Neural progenitor cell (in vitro differentiated cells): ENCODE results near the gene VRK3. TPM values are rescaled to one million over a fixed set of nuclear protein-coding genes. Genes with fewer than 3 reads are reported as not detected.

Experiments
- DNase-seq: peaks from one replicate; pipeline ENCODE4 v3.0.0-alpha.2; 2016; ENCODE audit warnings: low spot score
- H2AFZ ChIP-seq: fragments of 200-600 bp; sonication (generic); replicated peaks from 2 replicates; pipeline ENCODE4 v1.6.1; 2016; ENCODE audit warnings: antibody characterized with exemption
- H3F3A ChIP-seq: fragments of 200-600 bp; sonication (generic); 2 replicates; pipeline ENCODE4 v1.6.1; 2016; ENCODE audit warnings: antibody characterized with exemption, low read depth
- H3K27ac ChIP-seq: fragments of 200-600 bp; sonication (generic); 2 replicates; pipeline ENCODE4 v1.5.1; 2016; ENCODE audit warnings: mild to moderate bottlenecking
- H3K27me3 ChIP-seq: fragments of 200-600 bp; sonication (generic); 2 replicates; pipeline ENCODE4 v1.6.1; 2016; ENCODE audit warnings: mild to moderate bottlenecking, moderate library complexity
- H3K36me3 ChIP-seq: fragments of 200-600 bp; sonication (generic); 2 replicates; pipeline ENCODE4 v1.5.1; 2016
- H3K4me1 ChIP-seq: fragments of 200-600 bp; sonication (generic); 2 replicates; pipeline ENCODE4 v1.6.1; 2016; ENCODE audit warnings: mixed run types
- H3K4me2 ChIP-seq: fragments of 200-600 bp; sonication (generic); 2 replicates; pipeline ENCODE4 v1.6.1; 2016
- H3K4me3 ChIP-seq: fragments of 200-600 bp; sonication (generic); 2 replicates; pipeline ENCODE4 v1.5.1; 2016
- H3K79me2 ChIP-seq: fragments of 200-600 bp; sonication (generic); 2 replicates; pipeline ENCODE4 v1.6.1; 2016; ENCODE audit warnings: low read depth
- H3K9ac ChIP-seq: fragments of 200-600 bp; sonication (generic); 2 replicates; pipeline ENCODE4 v1.6.1; 2016
- H3K9me3 ChIP-seq: fragments of 200-600 bp; sonication (generic); 2 replicates; pipeline ENCODE4 v1.5.1; 2016; ENCODE audit warnings: low read depth
- H4K20me1 ChIP-seq: fragments of 200-600 bp; sonication (generic); 2 replicates; pipeline ENCODE4 v1.6.1; 2016; ENCODE audit warnings: low read depth
- H3K27ac Mint-ChIP-seq: 3 replicates; pipeline ENCODE4 v1.8.0; 2021; ENCODE audit warnings: mixed read lengths
- H3K27me3 Mint-ChIP-seq: 2 replicates; pipeline ENCODE4 v1.8.0; 2022; ENCODE audit warnings: low read depth, mild to moderate bottlenecking, inconsistent platforms, moderate library complexity, mixed read lengths; ENCODE audit not compliant: insufficient read depth
- H3K36me3 Mint-ChIP-seq: 3 replicates; pipeline ENCODE4 v1.8.0; 2021; ENCODE audit warnings: mixed read lengths
- H3K4me1 Mint-ChIP-seq: 3 replicates; pipeline ENCODE4 v1.8.0; 2021; ENCODE audit warnings: mixed read lengths
- H3K4me3 Mint-ChIP-seq: 3 replicates; pipeline ENCODE4 v1.8.0; 2021; ENCODE audit warnings: mild to moderate bottlenecking, moderate library complexity, mixed read lengths
- H3K9me3 Mint-ChIP-seq: 3 replicates; pipeline ENCODE4 v1.8.0; 2020; ENCODE audit warnings: mixed read lengths
- CTCF ChIP-seq: fragments of 200-600 bp; sonication (generic); IDR thresholded peaks from 2 replicates; pipeline ENCODE4 v1.5.1; 2017; ENCODE audit warnings: antibody characterized with exemption, mild to moderate bottlenecking
- EZH2 ChIP-seq: fragments of 200-600 bp; sonication (generic); IDR thresholded peaks from 2 replicates; pipeline ENCODE4 v1.6.1; 2017; ENCODE audit warnings: antibody characterized with exemption, mild to moderate bottlenecking, moderate library complexity
- EZH2phosphoT487 ChIP-seq: fragments of 200-600 bp; sonication (generic); IDR thresholded peaks from 2 replicates; pipeline ENCODE4 v1.6.1; 2017; ENCODE audit warnings: antibody characterized with exemption
- total RNA-seq: library from RNA; depleted of rRNA; stranded (reverse); fragments of >200 nt; gene quantifications from 2 replicates; pipeline ENCODE4 v1.2.3, GENCODE V29; 2015; ENCODE audit warnings: low replicate concordance

The VRK3 gene
- total RNA-seq, 1 donor from 2014 or later = 21.6 TPM

- no peaks in the 10 kb centered on the region for H3K36me3 ChIP-seq
- no peaks in the 10 kb centered on the region for H3K4me1 Mint-ChIP-seq
- H3K4me3 Mint-ChIP-seq = no peak overlapping the region
- H3K4me2 ChIP-seq = no peak overlapping the region
- TF ChIP-seq CTCF (peak; percentile 49), EZH2 (no peak), EZH2phosphoT487 (no peak)
- DNase-seq = peak; percentile 50
- H3K4me1 ChIP-seq = no peaks in the 10 kb centered on the region
- no peak overlapping the region for H3K9ac ChIP-seq
- H2AFZ ChIP-seq = no peak overlapping the region
- no peak overlapping the region for H3K27ac Mint-ChIP-seq
- H4K20me1 ChIP-seq = no peaks in the 10 kb centered on the region
- H3K36me3 Mint-ChIP-seq = peaks cover 5% of the 10 kb centered on the region
- H3K9me3 ChIP-seq = no peaks in the 10 kb centered on the region
- no peaks in the 10 kb centered on the region for H3K79me2 ChIP-seq
- no peak overlapping the region for H3K27ac ChIP-seq
- peaks cover 3% of the 10 kb centered on the region for H3K27me3 Mint-ChIP-seq
- H3F3A ChIP-seq = no peaks in the 10 kb centered on the region
- H3K4me3 ChIP-seq = no peak overlapping the region
- H3K27me3 ChIP-seq = no peaks in the 10 kb centered on the region
- no peaks in the 10 kb centered on the region for H3K9me3 Mint-ChIP-seq
Measured at GRCh38 chr19:50008532-50008931, 16.6 kb downstream of the VRK3 start.

GRCh38 chr19:50007947-50008346 is 17.2 kb downstream of the VRK3 start:
- Histone ChIP-seq H3F3A (no peaks in the 10 kb centered on the region), H3K9ac (no peak overlapping the region), H3K4me1 (no peaks in the 10 kb centered on the region), H2AFZ (no peak overlapping the region), H3K27ac (no peak overlapping the region), H3K27me3 (no peaks in the 10 kb centered on the region), H4K20me1 (no peaks in the 10 kb centered on the region), H3K9me3 (no peaks in the 10 kb centered on the region), H3K4me3 (no peak overlapping the region), H3K36me3 (no peaks in the 10 kb centered on the region), H3K79me2 (no peaks in the 10 kb centered on the region), H3K4me2 (no peak overlapping the region)
- no peak overlapping the region for H3K4me3 Mint-ChIP-seq
- peaks cover 7% of the 10 kb centered on the region for H3K36me3 Mint-ChIP-seq
- no peak for DNase-seq
- no peaks in the 10 kb centered on the region for H3K9me3 Mint-ChIP-seq
- no peak overlapping the region for H3K27ac Mint-ChIP-seq
- peaks cover 3% of the 10 kb centered on the region for H3K27me3 Mint-ChIP-seq
- TF ChIP-seq EZH2phosphoT487 (no peak), EZH2 (no peak), CTCF (no peak)
- H3K4me1 Mint-ChIP-seq = no peaks in the 10 kb centered on the region

- no peak overlapping the region for H2AFZ ChIP-seq
- H3K9ac ChIP-seq = no peak overlapping the region
- Mint-ChIP-seq H3K36me3 (peaks cover 10% of the 10 kb centered on the region), H3K4me3 (no peak overlapping the region), H3K27ac (no peak overlapping the region), H3K4me1 (no peaks in the 10 kb centered on the region), H3K9me3 (no peaks in the 10 kb centered on the region), H3K27me3 (peaks cover 3% of the 10 kb centered on the region)
- H4K20me1 ChIP-seq = no peaks in the 10 kb centered on the region
- no peak overlapping the region for H3K4me3 ChIP-seq
- no peak overlapping the region for H3K27ac ChIP-seq
- no peak for TF ChIP-seq CTCF
- TF ChIP-seq EZH2 = no peak
- no peak for TF ChIP-seq EZH2phosphoT487
- H3K9me3 ChIP-seq = no peaks in the 10 kb centered on the region
- H3K36me3 ChIP-seq = no peaks in the 10 kb centered on the region
- H3K4me2 ChIP-seq = no peak overlapping the region
- DNase-seq = no peak
- H3K79me2 ChIP-seq = no peaks in the 10 kb centered on the region
- no peaks in the 10 kb centered on the region for H3F3A ChIP-seq
- no peaks in the 10 kb centered on the region for H3K4me1 ChIP-seq
- no peaks in the 10 kb centered on the region for H3K27me3 ChIP-seq
Measured at GRCh38 chr19:50007170-50007569, 18.0 kb downstream of the VRK3 start.
